Gastrocnemius medialis (tissue), 4 donors: ENCODE data around the gene RACK1.

Source experiments
- POLR2A ChIP-seq, 2 donors: fragments of 450-650 bp; IDR thresholded peaks; one replicate each; pipeline ENCODE4 v1.6.1; 2017; ENCODE audit warnings: antibody characterized with exemption in 2 of 2, mild to moderate bottlenecking in 2 of 2, moderate library complexity in 2 of 2
- TF ChIP-seq, protein P1 (sequence below), 5 experiments: fragments of 450-650 bp in 3 of 5; fragments of 200-600 bp in 2 of 5; sonication (generic) in 2 of 5; IDR thresholded peaks in 4 of 5; conservative IDR thresholded peaks in 1 of 5; 1 replicate in 4 of 5; 2 replicates in 1 of 5; pipeline ENCODE4 v1.5.1; 2016 to 2019; ENCODE audit warnings: antibody characterized with exemption in 5 of 5, mild to moderate bottlenecking in 3 of 5, moderate library complexity in 3 of 5

DNA sequence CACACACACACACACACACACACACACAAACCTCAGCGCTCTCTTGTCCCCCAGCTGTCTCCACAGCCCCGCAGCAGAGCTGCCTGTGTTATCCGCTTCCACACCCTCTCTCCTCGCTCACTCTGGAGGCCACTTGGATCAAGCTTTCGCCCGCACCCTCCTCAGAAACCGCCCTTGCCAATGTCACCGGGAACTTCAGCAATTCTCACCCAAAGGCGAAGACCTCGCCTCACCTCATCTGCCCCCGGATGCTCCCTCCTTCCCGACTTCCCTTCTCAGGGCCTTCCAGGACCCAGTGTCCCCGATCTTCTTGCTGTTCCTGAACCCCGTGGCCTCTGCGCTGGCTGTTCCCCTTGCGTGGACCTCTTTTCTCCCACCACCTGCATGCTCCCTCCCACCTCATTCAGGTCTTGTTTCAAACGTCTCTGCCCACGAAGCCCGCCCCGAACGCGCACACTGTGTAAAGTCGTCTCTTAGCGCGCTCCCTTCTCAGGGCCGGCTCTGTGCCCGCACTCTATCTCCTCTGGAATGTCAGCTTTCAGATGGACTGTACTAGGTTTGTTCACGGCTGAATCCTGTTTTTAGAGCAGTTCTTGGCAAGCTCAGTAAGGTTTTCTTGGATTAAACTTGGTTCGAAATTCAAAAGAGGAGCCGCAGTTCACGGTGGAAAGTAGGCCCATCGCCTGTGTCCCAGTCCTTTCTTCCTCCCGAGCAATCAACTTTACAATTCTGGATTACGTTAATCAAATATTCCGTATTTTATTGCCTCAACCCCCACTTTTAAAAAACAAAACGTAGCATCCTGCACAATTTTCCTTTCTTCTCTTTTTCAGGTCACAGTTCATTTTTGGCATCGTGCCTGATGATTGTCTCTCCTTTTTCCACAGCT is 37.7 kb downstream of the RACK1 start:
- TF ChIP-seq, protein P1, sequence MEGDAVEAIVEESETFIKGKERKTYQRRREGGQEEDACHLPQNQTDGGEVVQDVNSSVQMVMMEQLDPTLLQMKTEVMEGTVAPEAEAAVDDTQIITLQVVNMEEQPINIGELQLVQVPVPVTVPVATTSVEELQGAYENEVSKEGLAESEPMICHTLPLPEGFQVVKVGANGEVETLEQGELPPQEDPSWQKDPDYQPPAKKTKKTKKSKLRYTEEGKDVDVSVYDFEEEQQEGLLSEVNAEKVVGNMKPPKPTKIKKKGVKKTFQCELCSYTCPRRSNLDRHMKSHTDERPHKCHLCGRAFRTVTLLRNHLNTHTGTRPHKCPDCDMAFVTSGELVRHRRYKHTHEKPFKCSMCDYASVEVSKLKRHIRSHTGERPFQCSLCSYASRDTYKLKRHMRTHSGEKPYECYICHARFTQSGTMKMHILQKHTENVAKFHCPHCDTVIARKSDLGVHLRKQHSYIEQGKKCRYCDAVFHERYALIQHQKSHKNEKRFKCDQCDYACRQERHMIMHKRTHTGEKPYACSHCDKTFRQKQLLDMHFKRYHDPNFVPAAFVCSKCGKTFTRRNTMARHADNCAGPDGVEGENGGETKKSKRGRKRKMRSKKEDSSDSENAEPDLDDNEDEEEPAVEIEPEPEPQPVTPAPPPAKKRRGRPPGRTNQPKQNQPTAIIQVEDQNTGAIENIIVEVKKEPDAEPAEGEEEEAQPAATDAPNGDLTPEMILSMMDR (IDR thresholded peaks at IDR 0.05 in 4 of 5, conservative IDR thresholded peaks at IDR 0.05 in 1 of 5) = no peak
- no peak for TF ChIP-seq POLR2A (IDR thresholded peaks at IDR 0.05)
